ENCODE measurements around the gene NMUR2.
A peak's percentile ranks its signal among the peaks of the same experiment; 100 is the strongest.

NMUR2 gene

GRCh38 chr5:152364172-152364571, 40.9 kb downstream of the NMUR2 start:
- no peak for DNase-seq (ENCODE audit: extremely low read depth, low read depth)
- TF ChIP-seq, protein P1, sequence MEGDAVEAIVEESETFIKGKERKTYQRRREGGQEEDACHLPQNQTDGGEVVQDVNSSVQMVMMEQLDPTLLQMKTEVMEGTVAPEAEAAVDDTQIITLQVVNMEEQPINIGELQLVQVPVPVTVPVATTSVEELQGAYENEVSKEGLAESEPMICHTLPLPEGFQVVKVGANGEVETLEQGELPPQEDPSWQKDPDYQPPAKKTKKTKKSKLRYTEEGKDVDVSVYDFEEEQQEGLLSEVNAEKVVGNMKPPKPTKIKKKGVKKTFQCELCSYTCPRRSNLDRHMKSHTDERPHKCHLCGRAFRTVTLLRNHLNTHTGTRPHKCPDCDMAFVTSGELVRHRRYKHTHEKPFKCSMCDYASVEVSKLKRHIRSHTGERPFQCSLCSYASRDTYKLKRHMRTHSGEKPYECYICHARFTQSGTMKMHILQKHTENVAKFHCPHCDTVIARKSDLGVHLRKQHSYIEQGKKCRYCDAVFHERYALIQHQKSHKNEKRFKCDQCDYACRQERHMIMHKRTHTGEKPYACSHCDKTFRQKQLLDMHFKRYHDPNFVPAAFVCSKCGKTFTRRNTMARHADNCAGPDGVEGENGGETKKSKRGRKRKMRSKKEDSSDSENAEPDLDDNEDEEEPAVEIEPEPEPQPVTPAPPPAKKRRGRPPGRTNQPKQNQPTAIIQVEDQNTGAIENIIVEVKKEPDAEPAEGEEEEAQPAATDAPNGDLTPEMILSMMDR (IDR thresholded peaks at IDR 0.05; ENCODE audit: low read depth, low read length, missing control alignments), result no peak
- H3K4me3 ChIP-seq (replicated peaks; ENCODE audit: low read depth, low read length), result no peak overlapping the region

DNA sequence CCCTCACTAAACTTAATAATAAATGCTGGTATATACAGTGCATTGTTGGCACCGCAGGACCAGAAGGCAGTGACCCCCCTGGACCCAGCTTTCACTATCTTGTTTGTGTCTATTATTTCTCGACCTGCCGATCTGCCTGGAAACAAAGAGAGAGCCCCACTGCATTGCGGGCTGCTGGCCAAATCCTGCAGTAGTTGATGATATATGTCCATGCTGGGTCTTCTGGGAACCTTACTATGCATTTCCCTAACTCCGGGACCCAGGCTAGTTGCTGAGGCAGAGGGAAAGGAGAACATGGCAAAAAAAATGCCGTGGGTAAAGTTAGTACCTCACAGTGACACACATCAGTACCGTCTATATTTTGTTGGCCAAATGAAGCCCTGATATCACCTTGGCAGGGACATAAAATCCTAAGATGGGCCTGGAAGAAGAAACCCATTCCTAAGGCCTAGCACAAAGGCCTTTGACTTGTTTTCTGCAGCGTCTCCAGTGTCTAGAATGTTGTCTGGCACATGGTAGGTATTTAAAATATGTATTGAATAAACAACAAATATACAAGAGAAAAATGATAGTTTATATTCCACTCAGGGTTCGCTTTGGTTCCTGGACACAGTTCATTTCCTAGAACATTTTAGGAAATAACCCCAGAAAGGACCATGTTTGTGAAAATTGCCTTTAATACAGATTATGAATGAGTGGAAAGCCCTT, 46.1 kb downstream of the NMUR2 start:
- H3K4me3 ChIP-seq (replicated peaks; ENCODE audit: low read depth, low read length), result no peak overlapping the region
- TF ChIP-seq, protein P1 (IDR thresholded peaks at IDR 0.05; ENCODE audit: low read depth, low read length, missing control alignments), result no peak
- DNase-seq (ENCODE audit: extremely low read depth, low read depth), result no peak

GRCh38 chr5:152356506-152356905, 48.6 kb downstream of the NMUR2 start:
- TF ChIP-seq, protein P1 (IDR thresholded peaks at IDR 0.05; ENCODE audit: low read depth, low read length, missing control alignments), result no peak
- no peak for DNase-seq (ENCODE audit: extremely low read depth, low read depth)
- no peak overlapping the region for H3K4me3 ChIP-seq (replicated peaks; ENCODE audit: low read depth, low read length)

GRCh38 chr5:152355061-152355460, 50.0 kb downstream of the NMUR2 start:
- DNase-seq (ENCODE audit: extremely low read depth, low read depth), result no peak
- no peak overlapping the region for H3K4me3 ChIP-seq (replicated peaks; ENCODE audit: low read depth, low read length)
- TF ChIP-seq, protein P1 (IDR thresholded peaks at IDR 0.05; ENCODE audit: low read depth, low read length, missing control alignments), result no peak

DNA sequence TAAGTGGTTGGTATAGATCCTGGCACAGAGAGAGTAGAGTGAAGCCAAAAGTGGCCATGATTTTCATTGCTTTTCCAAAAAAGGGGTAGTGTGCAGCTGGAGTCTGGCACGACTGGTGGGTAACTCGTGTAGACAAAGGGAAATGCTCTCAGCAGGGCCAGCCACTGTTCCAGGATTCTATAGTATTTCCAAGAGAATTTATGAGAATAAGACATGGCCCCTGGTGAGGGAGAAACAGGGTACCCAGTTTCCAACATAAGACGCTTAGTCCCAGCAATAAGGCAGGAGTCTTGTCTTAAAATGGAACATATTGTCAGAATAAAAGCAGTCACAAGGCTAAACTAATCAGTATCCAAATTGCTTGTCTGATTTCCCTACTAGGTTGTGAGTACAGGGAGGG, 52.1 kb downstream of the NMUR2 start:
- TF ChIP-seq, protein P1 (IDR thresholded peaks at IDR 0.05; ENCODE audit: low read depth, low read length, missing control alignments), result no peak
- no peak for DNase-seq (ENCODE audit: extremely low read depth, low read depth)

GRCh38 chr5:152349683-152350526, 55.2 kb downstream of the NMUR2 start:
- no peak for DNase-seq (ENCODE audit: extremely low read depth, low read depth)
- TF ChIP-seq, protein P1 (IDR thresholded peaks at IDR 0.05; ENCODE audit: low read depth, low read length, missing control alignments), result peak; percentile 63
- H3K4me3 ChIP-seq (replicated peaks; ENCODE audit: low read depth, low read length), result no peak overlapping the region

More for the DNA sequence above, 52.1 kb downstream of the NMUR2 start:
- no peak overlapping the region for H3K4me3 ChIP-seq (replicated peaks; ENCODE audit: low read depth, low read length)

All from HFF-Myc (cell line).